Sciatic nerve (tissue), 2 donors: Measurements from ENCODE around the gene RAI1. TPM values are rescaled to one million over a fixed set of nuclear protein-coding genes. Genes with fewer than 3 reads are reported as not detected.
A peak's percentile ranks its signal among the peaks of the same experiment; 100 is the strongest.

Source experiments
- ATAC-seq: fragments of 200-7000 bp; cut with Tn5 transposase; one replicate; pipeline ENCODE4 v1.9.1; 2020; ENCODE audit warnings: mild to moderate bottlenecking, moderate library complexity
- DNase-seq: peaks from one replicate; pipeline ENCODE4 v3.0.0-alpha.2; 2020; ENCODE audit warnings: low spot score
- intact Hi-C: fragments of 100-400 bp; cut with DNase I; formaldehyde crosslinking; loops from one replicate; pipeline ENCODE4 v1.14.2; 2022
- total RNA-seq: library from RNA; stranded (reverse); fragmentation: NEBNext Ultra II Directional; extraction: Animal tissue kit (Norgen Biotek cat#: 25700); gene quantifications from one replicate; pipeline ENCODE4 v1.2.1, GENCODE V29; 2021
- donor health status: DM: no; HTN: no; CAD: no.
- donor health status: DM: no; HTN: no; CAD: no.

The RAI1 gene
- total RNA-seq, 1 donor from 2014 or later, result 62.0 TPM

DNA sequence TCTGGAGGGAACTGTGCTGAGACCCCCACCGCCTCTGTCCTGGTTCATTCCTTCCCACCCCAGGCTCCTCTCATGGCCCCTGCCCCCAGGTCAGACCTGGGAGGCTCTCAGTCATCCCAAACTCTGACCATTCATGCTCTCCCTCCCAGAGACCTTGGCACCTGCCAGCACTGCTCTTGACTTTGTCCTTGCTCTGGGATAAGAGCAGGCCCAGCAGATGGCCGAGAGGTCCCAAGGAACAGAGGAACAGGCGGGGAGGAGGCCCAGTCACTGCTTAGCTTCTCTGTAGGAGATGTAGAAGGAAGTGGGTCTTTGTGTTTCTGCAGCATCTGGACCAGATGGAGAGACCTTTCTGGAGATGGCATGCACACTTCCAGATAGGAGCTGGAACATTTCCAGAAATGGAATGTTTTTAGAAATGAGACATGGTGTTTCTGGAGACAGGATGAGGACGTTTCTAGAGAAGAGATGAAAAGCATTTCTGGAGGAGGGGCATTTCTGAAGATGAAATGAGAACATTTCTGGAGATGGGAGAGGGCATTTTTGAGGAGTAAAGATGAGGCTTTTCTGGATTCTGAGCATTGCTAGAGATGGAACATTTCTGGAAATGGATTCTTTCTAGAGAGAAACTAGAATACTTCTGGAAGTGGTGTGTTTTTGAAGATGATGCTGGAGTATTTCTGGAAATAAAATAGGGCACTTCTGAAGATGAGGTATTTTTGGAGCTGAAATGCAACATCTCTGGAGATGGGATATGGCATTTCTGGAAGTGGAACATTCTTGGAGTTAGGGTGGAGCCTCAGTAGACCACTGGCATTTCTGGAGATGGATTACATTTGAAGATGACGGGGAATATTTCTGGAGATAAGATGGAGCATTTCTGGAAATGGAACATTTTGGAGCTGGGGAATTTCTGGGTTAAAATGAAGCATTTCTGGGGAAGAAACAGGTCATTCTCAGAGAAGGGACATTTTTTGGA lies 55.2 kb downstream of the RAI1 start:
- DNase-seq, result no peak
- no peak for ATAC-seq
- intact Hi-C loops, result loop anchor here (10.0 kb wide), 1 partner anchor 48 kb away; no protein-coding TSS in a partner anchor

DNA sequence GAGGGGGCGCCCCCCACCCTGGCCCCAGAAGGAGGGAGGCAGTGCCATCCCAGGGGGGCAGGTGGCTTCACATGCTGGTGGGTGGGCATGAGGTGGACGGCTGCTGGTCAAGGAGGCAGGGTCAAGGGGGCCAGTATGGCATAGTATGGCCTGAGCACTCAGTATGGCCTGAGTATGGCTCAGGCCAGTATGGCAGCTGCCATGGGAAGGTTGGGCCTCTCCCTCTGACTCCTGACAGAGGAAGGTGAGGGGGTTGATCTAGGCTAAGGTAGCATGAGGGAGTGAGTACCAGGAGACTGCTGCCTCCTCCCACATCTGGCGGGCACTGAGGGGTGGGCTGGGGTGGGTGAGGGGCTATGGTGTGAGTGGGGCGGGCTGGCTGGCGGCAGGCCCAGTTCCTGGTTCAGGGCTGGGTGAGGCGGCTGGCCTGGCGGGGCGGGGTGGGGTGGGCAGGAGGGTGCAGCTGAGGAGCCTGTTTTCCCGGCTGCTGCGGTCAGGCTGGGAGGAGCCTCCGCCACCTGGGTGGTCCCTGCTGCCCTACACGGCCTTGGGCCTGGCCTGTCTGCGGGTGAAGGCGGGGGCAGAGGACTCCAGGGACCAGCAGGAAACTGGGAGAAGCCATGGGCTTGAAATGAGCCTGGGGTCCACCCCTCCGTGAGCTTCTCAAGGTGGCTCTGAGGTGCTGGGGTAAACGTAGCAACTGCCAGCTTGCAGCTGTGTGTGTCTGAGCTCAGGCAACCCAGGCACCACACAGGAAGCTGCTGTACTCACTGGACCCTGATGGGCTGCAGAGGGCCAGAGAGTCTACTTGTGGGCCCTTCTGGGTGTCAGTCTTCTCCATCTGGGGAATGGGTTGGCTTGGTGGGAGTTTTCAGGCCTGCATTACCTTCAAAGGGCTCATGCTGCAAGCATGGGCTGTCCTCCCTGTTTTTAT lies 57.0 kb downstream of the RAI1 start:
- intact Hi-C loops, result loop anchor here (2.0 to 10.0 kb wide), 2 partner anchors 45 to 47 kb away; no protein-coding TSS in a partner anchor
- ATAC-seq (peak; percentile 80), DNase-seq (peak; percentile 83)

DNA sequence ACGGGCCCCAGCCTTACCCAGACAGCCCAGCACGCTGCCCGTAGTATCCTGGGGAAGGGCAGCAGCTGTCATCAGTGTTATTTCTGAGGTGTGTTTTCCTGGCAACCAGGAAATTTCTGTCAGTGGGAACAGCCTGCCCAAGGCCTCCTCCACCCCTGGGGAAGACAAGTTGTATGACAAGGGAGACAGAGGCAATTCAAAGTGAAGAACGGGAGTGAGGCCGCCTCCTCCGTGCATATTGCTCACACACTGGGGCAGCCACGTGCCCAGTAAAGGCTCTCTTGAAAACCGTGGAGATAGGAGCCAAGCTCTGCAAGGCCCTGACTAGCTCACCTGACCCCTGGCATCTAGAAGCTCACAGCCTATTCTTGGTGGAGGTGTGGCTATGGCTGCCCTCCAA lies 57.6 kb downstream of the RAI1 start:
- DNase-seq, result no peak
- intact Hi-C loops, result loop anchor here (2.0 to 10.0 kb wide), 2 partner anchors 46 kb away; no protein-coding TSS in a partner anchor
- peak; percentile 14 for ATAC-seq

DNA sequence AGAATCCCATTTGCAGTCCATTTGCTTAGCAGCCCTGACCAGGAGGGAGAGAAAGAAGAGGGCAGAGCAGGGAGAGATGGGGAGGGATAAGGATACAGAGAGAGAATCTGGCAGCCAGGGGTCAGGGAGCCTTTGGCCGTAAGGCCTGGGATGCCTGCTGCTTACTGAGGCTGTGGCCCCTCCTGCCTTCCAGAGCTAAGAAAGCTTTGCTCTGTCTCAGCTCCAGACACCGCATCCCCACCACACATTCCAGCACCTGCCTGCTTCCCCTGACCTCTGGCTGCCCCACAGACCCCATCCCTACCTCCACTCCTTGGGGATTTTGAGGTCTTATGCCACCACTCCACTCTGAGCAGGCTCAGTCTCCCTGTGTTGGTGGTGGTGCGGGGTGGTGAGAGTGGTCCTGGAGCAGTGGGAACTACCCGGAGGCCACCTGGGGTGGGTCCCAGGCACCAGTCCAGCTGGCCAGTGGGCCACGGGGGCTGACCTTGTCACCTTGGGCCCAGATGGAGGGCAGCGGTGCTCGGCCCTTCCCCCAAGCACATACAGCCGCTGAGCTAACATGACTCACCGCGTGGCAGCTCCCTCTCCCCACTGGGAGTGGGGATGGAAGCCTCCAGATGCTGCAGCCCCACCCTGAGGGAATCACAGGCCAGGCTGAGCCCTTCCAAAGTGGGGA lies 58.3 kb downstream of the RAI1 start:
- no peak for DNase-seq
- ATAC-seq, result peak; percentile 57
- intact Hi-C loops, result loop anchor here (2.0 to 10.0 kb wide), 2 partner anchors 45 to 47 kb away; no protein-coding TSS in a partner anchor

DNA sequence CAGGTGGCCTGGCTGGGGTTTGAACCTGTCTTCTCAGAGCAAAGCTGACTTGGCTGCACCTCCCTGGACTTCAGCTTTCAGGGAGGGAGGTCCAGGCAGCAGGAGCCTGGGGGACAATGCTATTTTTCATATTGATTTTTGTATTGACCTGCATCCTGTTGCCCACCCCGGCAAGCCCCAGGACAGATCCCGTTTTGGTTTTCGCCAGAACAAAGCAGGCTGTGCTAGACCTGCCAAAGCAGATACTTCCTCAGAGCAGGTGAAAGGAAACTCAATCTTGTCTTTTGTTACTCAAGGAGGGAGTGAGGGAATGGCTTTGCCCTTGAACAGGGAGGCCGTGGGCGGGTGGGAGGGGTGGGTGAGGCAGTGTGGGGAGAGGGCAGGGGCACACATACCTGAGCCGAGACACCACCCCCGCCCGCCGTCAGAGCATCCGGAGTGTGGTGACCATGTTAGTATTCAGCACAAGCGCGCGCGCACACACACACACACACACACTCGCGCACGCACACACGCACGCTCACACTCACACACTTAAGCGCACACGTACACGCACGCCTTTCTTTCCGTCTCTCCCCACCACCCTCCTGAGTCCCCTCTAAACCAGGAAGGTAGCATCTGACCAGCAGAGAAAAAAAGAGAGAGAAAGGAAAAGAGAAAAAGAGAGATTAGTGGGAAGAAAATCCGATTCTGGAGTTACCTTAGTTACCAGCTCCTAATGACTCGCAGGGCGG lies 59.5 kb downstream of the RAI1 start:
- DNase-seq (no peak), ATAC-seq (peak; percentile 19)
- intact Hi-C loops, result no loop called here

DNA sequence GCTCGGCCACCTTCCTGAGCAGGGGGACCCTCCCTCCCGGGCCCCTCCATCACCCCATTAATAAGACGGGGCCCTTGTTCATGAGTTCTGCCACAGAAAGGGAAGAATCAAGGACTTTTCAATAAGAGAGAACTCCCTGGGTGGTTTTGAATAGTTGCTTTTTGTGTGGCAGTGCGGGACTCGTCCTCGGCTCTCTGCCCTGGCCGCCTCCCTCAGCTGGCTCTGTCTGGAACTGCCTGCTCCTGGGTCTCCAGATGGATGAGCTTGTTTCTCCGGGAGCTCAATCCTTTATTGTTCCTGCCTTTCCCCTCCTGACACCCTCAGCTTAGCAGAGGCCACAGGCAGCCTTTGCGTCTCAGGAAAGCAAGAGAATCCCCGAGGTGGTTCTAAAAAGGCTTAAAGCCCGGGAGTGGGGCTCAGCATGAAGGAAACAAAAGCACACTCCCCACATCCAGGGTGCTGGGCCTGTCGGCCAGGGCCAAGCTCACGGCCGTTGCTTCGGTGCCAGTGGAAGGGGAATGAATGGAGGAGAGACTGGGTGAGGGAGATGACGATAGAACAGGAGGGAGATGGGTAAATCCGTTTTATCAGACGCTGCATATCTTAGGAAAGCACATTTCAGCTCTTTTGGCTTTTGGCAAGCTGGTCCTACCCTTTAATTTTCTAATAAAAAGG lies 60.2 kb downstream of the RAI1 start:
- DNase-seq (no peak), ATAC-seq (peak; percentile 68)
- intact Hi-C loops, result no loop called here

DNA sequence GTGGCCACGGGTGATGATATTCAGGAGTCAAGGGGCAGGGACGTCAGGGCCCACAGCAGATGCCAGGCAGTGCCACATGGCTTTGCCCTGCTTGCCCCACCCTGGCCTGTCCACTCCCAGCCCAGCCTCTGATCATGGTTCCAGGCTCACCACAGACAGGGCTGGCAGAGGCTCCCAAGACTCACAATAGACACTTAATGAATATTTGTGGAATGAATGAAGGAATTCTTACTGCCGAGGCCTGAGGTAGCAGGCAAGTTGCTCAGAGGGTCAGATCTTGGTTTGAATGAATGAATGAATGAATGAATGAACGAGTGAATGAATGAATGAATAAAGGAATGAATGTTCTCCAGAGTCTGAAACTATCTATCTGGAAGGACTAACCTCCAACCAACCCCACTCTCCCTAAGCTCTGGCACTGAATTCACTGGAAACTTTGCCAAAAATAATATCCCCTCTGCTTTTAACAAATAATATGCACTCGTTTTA lies 60.9 kb downstream of the RAI1 start:
- ATAC-seq (no peak), DNase-seq (no peak)
- intact Hi-C loops, result no loop called here

DNA sequence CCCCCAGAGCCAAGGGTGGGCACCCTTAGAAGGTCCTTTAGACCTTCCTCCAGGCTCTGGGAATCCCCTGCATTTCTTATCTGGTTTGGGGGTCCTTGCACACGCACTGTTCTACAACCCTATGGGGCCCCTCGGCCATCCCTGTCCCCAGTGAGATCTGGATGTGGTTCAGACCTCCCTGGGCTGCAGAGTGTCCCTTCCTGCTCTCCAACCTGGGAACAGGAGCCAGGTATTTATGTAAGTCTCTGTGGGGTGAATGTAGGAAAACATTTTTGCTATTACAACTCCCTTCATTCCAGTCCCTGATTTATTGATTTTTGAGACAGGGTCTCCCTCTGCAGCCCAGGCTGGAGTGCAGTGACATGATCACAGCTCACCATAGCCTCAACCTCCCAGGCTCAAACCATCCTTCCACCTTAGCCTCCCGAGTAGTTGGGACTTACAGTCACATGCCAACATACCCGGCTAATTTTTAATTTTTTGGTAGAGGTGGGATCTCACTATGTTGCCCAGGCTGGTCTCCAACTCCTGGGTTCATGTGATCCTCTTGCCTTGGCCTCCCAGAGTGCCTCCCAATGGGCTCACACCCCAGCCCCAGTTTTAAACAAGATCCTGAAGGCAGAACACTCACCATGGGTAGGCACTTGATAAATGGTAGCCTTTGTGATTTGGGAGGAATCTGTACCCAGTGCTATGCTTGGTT lies 61.6 kb downstream of the RAI1 start:
- ATAC-seq, result no peak
- DNase-seq, result no peak
- intact Hi-C loops, result no loop called here

DNA sequence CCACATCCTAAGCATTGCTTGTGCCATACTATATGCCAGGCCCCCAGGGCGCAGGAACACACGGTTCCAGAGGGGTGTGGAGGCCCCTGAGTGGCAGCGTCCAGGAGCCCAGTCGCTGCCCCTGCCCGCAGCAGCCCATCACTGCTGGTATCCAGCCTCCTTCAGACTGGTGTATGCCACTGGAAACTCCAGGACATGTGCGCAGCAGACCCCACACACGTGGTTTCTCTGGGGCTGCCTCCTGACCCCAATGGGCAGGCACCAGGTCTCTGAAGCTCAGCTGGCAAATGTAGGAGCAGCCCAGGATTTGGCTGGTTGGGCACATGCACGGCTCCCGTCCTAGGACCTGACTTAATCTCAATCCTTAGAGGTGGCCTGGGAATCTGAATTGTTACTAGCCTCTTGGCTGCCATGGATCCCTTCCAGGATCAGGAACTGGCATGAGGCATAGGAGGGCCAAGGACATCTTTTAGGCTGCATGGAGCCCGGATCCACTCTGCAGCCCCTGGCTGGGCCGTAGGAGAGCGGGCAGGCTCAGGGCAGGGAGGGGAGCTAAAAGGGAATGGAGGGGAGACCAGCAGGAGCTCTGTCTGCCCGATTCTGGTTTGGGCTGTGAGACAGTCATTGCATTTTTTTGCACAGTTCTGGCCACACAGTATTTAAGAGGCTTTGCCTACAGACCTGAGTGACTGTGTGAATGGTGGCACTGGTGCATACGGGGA lies 62.3 kb downstream of the RAI1 start:
- DNase-seq (no peak), ATAC-seq (no peak)
- intact Hi-C loops, result no loop called here

DNA sequence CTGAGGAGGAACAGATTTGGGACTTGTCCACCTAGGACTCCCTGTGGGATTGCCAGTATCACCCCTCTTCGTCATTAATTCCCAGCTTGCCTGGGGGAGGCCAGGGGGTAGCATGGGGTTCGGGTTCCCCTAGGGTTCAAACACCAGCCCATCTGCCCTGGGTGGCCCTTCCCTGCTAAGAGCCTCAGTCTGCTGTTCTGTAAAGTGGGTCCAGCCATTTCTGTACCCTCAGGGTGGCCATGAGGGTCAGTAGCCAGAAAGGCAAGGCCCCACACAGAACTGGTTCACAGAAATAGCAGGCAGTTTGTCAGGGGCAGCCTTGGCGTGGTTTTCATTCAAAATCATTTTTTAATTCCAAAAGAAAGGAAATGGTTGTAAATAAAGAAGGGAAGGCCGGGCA lies 62.9 kb downstream of the RAI1 start:
- ATAC-seq (no peak), DNase-seq (no peak)
- intact Hi-C loops, result no loop called here

DNA sequence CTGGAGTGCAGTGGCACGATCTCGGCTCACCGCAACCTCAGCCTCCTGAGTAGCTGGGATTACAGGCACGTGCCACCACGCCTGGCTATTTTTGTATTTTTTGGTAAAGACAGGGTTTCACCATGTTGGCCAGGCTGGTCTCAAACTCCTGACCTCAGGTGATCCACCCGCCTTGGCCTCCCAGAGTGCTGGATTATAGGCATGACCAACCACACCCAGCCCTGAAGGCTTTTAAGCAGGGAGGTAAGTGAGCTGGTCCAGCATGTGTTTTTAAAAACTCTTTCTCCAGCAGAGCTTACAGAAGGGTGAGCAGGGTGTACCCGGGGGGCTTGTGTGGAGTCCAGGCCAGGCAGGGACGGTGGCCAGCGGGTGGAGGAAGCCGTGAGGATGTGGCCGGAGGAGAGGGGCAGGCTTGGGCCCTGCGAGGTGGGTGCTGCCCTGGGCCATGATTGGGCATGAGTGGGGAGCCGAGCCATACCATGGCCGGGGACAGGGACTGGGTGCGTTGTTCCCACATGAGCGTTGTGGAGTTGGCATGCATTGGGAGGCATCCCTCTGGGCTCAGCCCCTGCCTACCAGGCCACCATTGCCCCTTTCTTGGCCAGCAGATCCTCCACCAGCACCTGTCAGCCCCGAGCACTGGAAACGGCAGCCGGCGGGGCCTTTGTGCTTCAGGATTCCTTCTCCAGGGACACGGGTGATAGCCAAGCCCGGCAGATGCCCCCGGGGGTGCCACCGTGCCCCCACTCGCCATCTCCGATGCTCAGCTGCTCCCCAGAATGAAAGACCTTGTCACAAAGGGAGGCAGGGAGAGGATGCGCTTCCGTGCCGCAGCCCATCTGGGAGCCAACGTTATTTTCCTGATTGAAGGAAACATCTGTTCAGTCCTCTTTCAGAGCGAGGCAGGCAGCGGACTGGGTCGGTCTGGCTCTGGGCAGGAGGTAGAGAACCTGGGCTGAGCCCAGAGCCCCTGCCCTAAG lies 64.5 kb downstream of the RAI1 start:
- intact Hi-C loops, result no loop called here
- ATAC-seq (no peak), DNase-seq (no peak)

DNA sequence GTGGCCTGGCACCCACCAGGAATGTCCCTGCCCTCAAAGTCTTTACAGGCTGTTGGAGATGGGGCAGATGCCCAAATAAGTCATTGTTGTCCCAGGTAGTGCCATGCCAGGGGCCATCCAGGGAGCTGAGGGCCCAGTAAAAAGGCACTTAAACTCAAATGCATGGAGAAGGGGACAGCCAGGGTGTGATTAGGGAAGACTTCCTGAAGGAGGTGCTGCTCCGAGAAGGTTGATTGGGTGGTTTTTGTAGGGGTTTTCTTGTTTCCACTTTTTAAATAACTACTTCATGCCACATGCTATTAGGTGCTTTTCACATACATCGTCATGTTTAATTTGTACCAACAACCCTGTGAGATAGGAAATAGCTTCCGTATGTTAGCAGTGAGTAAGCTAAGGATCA lies 66.9 kb downstream of the RAI1 start:
- no peak for DNase-seq
- intact Hi-C loops, result no loop called here
- ATAC-seq, result no peak

DNA sequence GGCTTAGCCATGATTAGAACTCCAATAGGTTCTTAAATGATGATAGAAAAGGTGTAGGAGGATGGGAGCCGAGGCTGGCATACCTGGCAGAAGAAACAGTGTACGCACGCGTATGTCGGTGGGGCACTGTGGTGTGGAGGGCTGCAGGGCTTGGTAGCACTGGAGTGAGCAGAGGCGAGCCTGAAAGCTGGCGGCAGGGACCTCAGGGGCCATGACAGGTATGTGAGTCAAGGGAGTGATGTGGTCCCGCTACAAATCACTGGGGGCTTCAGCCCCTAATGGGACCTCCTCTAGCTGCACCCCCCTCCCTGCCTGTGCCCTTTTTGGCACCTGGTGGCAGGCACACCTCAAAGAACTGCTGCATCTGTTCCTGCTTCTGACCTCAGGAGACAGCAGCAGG lies 67.3 kb downstream of the RAI1 start:
- intact Hi-C loops, result no loop called here
- no peak for ATAC-seq
- no peak for DNase-seq

DNA sequence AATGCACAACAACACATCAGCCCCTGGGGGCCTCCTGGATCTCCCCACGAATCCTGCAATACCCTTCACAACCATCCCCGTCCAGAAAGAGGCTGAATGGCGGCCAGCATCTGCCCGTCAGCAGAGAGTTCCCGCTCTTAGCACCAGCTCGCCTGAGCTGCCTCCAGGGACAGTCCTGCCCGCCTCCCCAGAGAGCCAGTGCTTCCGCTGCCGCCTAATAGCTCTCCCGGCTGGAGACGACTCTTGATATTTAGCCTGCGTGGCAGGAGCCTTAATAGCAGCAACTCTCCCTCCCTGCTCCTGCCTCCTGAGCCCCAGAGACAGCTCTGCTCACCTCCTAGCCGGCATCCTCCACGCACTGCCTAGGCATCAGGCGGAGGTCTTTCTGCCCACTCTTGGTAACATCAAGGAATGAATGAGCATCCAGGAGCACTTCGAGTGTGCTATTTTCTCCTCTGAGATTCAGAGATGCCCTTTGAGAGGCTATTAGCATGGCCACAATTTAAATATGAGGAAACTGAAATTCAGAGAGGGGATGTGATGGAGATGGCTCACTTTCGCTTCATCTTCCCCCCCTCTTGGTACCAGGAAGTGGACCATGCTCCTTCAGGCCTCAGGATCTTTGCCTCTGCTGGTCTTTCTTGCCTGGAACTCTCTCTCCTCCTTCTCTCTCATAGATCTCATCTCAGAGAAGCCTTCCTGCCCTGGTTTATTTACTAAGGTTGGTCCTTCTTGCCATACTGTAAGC lies 67.9 kb downstream of the RAI1 start:
- DNase-seq (no peak), ATAC-seq (no peak)
- intact Hi-C loops, result no loop called here

DNA sequence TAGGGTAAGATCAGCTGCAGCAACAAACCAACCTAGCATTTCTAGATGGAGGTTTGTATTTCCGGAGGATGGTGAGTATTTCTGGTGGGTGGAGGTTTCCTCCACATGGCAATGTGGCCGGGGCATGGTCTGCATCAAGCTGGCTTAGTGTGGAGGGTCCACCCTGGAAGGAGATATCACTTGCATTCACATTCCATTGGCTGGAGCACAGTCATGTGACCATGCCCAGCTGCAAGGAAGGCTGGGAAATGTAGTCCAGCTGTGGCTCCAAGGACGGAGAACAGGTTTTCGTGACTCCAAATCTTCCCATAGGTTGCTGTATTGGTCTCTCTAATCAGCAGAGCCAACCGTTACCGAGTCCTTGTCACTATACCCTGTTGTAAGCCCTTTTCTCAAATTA lies 68.7 kb downstream of the RAI1 start:
- ATAC-seq (peak; percentile 14), DNase-seq (no peak)
- intact Hi-C loops, result no loop called here
